ENCODE measurements around the gene HABP2.

GRCh38 chr10:113560071-113560470 is 7.2 kb downstream of the HABP2 start:
- TF ChIP-seq EZH2 (IDR thresholded peaks at IDR 0.05; ENCODE audit: borderline replicate concordance, low read depth, low read length, severe bottlenecking) (no peak), CTCF (IDR thresholded peaks at IDR 0.05; ENCODE audit: borderline replicate concordance, extremely low read depth, low read length, poor library complexity, severe bottlenecking) (no peak)

Data from DND-41 (cell line).